MCF 10A (cell line): ENCODE results near the gene DYNLL2. TPM values are rescaled to one million over a fixed set of nuclear protein-coding genes. Genes with fewer than 3 reads are reported as not detected.

Experiments
- BruUV-seq: library from RNA; stranded (reverse); fragments of 400-500 nt; replicated peaks from 2 replicates; lab custom pipeline; 2021; lab: Mats Ljungman, UMichigan
- CTCF ChIA-PET: fragments of 300-600 bp; sonication (Branson Sonifier 250); formaldehyde crosslinking; extraction: SDS; loops from one replicate; lab custom pipeline; 2021; ENCODE audit warnings: antibody characterized with exemption, inconsistent platforms; lab: Yijun Ruan, JAX
- POLR2A ChIA-PET: fragments of 300-600, 350-650 bp; sonication (Branson Sonifier 250); formaldehyde crosslinking; extraction: SDS; loops from one replicate; lab custom pipeline; 2020; ENCODE audit warnings: antibody characterized with exemption, inconsistent platforms; lab: Yijun Ruan, JAX
- DNase-seq: peaks from one replicate; pipeline ENCODE4 v3.0.0-alpha.2; 2018; ENCODE audit not compliant: unreplicated experiment
- H3K27ac Mint-ChIP-seq: one replicate; pipeline ENCODE4 v1.8.0; 2022; ENCODE audit warnings: mild to moderate bottlenecking, low read depth, mixed read lengths; ENCODE audit not compliant: unreplicated experiment
- H3K27me3 Mint-ChIP-seq: one replicate; pipeline ENCODE4 v1.8.0; 2022; ENCODE audit warnings: mixed read lengths; ENCODE audit not compliant: insufficient read depth, unreplicated experiment
- H3K36me3 Mint-ChIP-seq: one replicate; pipeline ENCODE4 v1.8.0; 2022; ENCODE audit warnings: mild to moderate bottlenecking, moderate library complexity, mixed read lengths; ENCODE audit not compliant: insufficient read depth, unreplicated experiment
- H3K4me1 Mint-ChIP-seq: one replicate; pipeline ENCODE4 v1.8.0; 2022; ENCODE audit warnings: mixed read lengths; ENCODE audit not compliant: insufficient read depth, unreplicated experiment
- H3K4me3 Mint-ChIP-seq: one replicate; pipeline ENCODE4 v1.8.0; 2022; ENCODE audit warnings: mild to moderate bottlenecking, moderate library complexity, mixed read lengths; ENCODE audit not compliant: unreplicated experiment
- H3K9me3 Mint-ChIP-seq: one replicate; pipeline ENCODE4 v1.8.0; 2022; ENCODE audit warnings: mixed read lengths; ENCODE audit not compliant: unreplicated experiment
- intact Hi-C: fragments of 100-400 bp; cut with micrococcal nuclease; formaldehyde crosslinking; loops from 2 replicates; pipeline ENCODE4 v1.14.1; 2022
- total RNA-seq: library from RNA; stranded (reverse); gene quantifications from 2 replicates; pipeline ENCODE4 v1.2.3, GENCODE V29; 2022
- TF ChIP-seq, protein P1 (sequence below): fragments of 200-600 bp; IDR thresholded peaks from one replicate; pipeline ENCODE4 v1.8.0; 2022; ENCODE audit warnings: antibody characterized with exemption, mild to moderate bottlenecking; ENCODE audit not compliant: unreplicated experiment

Gene DYNLL2
- total RNA-seq, 1 experiment from 2014 or later: 15.5 TPM

- no peak overlapping the region for H3K27ac Mint-ChIP-seq
- peaks cover 7% of the 10 kb centered on the region for H3K27me3 Mint-ChIP-seq
- H3K9me3 Mint-ChIP-seq: no peaks in the 10 kb centered on the region
- TF ChIP-seq, protein P1, sequence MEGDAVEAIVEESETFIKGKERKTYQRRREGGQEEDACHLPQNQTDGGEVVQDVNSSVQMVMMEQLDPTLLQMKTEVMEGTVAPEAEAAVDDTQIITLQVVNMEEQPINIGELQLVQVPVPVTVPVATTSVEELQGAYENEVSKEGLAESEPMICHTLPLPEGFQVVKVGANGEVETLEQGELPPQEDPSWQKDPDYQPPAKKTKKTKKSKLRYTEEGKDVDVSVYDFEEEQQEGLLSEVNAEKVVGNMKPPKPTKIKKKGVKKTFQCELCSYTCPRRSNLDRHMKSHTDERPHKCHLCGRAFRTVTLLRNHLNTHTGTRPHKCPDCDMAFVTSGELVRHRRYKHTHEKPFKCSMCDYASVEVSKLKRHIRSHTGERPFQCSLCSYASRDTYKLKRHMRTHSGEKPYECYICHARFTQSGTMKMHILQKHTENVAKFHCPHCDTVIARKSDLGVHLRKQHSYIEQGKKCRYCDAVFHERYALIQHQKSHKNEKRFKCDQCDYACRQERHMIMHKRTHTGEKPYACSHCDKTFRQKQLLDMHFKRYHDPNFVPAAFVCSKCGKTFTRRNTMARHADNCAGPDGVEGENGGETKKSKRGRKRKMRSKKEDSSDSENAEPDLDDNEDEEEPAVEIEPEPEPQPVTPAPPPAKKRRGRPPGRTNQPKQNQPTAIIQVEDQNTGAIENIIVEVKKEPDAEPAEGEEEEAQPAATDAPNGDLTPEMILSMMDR: no peak
- no TSS peak for BruUV-seq
- peak overlapping the region; percentile 72 for H3K4me3 Mint-ChIP-seq
- H3K4me1 Mint-ChIP-seq: peaks cover 27% of the 10 kb centered on the region
- H3K36me3 Mint-ChIP-seq: peaks cover 43% of the 10 kb centered on the region
- intact Hi-C loops: loop anchor here (10.0 kb wide), 1 partner anchor 230 kb away; the partner anchor contains the start of gene MRPS23
- DNase-seq: no peak
- POLR2A ChIA-PET: interaction anchor here (0.7 to 6.1 kb wide), 3 partner anchors 39 to 81 kb away, joined by 3 to 40 read pairs (median 3); partner anchors contain the start of gene SRSF1
- CTCF ChIA-PET: no interaction called here
Observed at GRCh38 chr17:58085039-58085715, 2.0 kb downstream of the DYNLL2 start.

DNA sequence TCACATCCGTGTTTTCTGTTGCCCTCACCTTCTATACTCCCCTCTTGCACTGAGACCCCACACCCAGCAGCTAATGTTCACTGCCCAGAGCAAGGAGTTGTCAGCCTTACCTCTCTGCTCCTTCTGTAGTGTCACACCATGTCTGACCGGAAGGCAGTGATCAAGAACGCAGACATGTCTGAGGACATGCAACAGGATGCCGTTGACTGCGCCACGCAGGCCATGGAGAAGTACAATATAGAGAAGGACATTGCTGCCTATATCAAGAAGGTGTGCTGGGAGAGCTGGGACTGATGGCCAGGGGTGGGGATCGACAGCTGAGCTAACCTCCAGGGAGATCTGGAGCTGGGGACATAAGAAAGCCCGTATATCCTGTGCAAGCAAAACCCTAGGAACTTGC, 3.7 kb downstream of the DYNLL2 start:
- ChIA-PET POLR2A (interaction anchor here (0.9 to 6.1 kb wide), 3 partner anchors 9 to 91 kb away, joined by 3 to 40 read pairs (median 4); partner anchors contain the start of gene SRSF1), CTCF (interaction anchor here (0.5 to 1.8 kb wide), 5 partner anchors 14 to 138 kb away, joined by 3 to 4 read pairs (median 3); no protein-coding TSS in a partner anchor)
- no peak for DNase-seq
- Mint-ChIP-seq H3K27me3 (no peaks in the 10 kb centered on the region), H3K27ac (no peak overlapping the region), H3K9me3 (no peaks in the 10 kb centered on the region), H3K4me1 (peaks cover 36% of the 10 kb centered on the region), H3K4me3 (no peak overlapping the region), H3K36me3 (peaks cover 61% of the 10 kb centered on the region)
- intact Hi-C loops: loop anchor here (10.0 kb wide), 1 partner anchor 232 kb away; the partner anchor contains the start of gene MRPS23
- TF ChIP-seq, protein P1: no peak
- no TSS peak for BruUV-seq

GRCh38 chr17:58088624-58089023, 5.4 kb downstream of the DYNLL2 start:
- CTCF ChIA-PET: interaction anchor here (0.7 to 1.0 kb wide), 2 partner anchors 90 to 127 kb away, joined by 3 to 4 read pairs; no protein-coding TSS in a partner anchor
- peaks cover 48% of the 10 kb centered on the region for H3K4me1 Mint-ChIP-seq
- no peaks in the 10 kb centered on the region for H3K27me3 Mint-ChIP-seq
- no peak for DNase-seq
- H3K36me3 Mint-ChIP-seq: peaks cover 74% of the 10 kb centered on the region
- POLR2A ChIA-PET: interaction anchor here (0.6 kb wide), 1 partner anchor 13 kb away, joined by 3 read pairs; no protein-coding TSS in a partner anchor
- H3K9me3 Mint-ChIP-seq: no peaks in the 10 kb centered on the region
- TF ChIP-seq, protein P1: no peak
- intact Hi-C loops: loop anchor here (10.0 kb wide), 1 partner anchor 234 kb away; the partner anchor contains the start of gene MRPS23
- no peak overlapping the region for H3K4me3 Mint-ChIP-seq
- no TSS peak for BruUV-seq
- H3K27ac Mint-ChIP-seq: no peak overlapping the region

DNA sequence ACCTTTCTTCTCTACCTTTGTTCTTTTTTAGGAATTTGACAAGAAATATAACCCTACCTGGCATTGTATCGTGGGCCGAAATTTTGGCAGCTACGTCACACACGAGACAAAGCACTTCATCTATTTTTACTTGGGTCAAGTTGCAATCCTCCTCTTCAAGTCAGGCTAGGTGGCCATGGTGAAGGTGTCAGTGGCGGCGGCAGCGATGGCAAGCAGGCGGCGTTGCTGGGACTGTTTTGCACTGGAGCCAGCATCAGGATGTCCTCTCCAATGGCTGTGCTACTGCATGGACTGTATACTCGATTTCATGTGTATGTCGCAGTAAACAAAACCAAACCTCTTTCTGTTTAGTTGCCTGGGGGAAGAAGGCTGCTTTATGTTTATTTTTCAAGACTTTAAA, 5.9 kb downstream of the DYNLL2 start:
- Mint-ChIP-seq H3K4me3 (no peak overlapping the region), H3K36me3 (peaks cover 74% of the 10 kb centered on the region), H3K9me3 (no peaks in the 10 kb centered on the region), H3K27me3 (no peaks in the 10 kb centered on the region), H3K27ac (no peak overlapping the region), H3K4me1 (peaks cover 48% of the 10 kb centered on the region)
- BruUV-seq: no TSS peak
- TF ChIP-seq, protein P1: no peak
- DNase-seq: no peak
- POLR2A ChIA-PET: interaction anchor here (0.6 kb wide), 1 partner anchor 12 kb away, joined by 3 read pairs; no protein-coding TSS in a partner anchor
- CTCF ChIA-PET: no interaction called here
- intact Hi-C loops: loop anchor here (10.0 kb wide), 1 partner anchor 234 kb away; the partner anchor contains the start of gene MRPS23
